ENCODE data around the gene B4GALT7.

B4GALT7 gene

DNA sequence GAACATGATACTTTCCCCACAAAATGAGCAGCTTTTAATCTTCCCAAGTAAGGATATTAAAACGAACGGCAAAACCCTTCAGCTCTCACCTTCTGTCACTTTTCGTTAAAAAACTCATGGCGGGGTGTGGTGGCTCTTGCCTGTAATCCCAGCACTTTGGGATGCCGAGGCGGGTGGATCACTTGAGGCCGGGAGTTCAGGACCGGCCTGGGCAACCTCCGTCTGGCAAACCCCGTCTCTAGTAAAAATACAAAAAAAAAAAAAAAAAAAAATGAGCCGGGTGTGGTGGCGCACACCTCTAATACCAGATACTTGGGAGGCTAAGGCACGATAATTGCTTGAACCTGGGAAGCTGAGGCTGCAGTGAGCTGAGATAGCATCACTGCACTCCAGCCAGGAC, 7.0 kb upstream of the B4GALT7 start:
- Histone ChIP-seq H3K27me3 (ENCODE audit: control insufficient read depth in 2 of 2, insufficient read depth in 2 of 2, low read length in 2 of 2) (no peaks in the 10 kb centered on the region), H3K4me3 (ENCODE audit: low read length in 2 of 2) (peak overlapping the region; percentile 86 to 97), H3K27ac (ENCODE audit: low read depth in 2 of 2, low read length in 2 of 2) (no peak overlapping the region)

DNA sequence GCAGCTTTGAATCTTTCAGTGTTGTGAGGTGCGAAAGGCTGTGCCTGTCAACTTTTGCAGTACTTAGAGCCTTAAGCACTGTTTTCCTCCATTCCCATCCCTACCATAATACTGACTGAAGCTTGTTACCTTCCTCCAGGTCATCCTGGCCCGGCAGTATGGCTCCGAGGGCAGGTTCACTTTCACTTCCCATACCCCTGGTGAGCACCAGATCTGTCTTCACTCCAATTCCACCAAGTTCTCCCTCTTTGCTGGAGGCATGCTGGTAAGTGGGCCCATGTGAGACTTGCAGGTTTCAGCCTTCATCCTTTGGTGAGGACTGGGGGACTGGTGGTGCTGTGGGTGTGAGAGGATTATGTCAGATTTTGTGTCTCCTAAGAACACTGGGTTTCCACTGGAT, 6.4 kb upstream of the B4GALT7 start:
- peaks cover 3 to 4% of the 10 kb centered on the region in 2 donors for H3K4me1 ChIP-seq (ENCODE audit: control insufficient read depth in 2 of 2, insufficient read depth in 2 of 2, low read length in 2 of 2)
- H3K36me3 ChIP-seq (ENCODE audit: control insufficient read depth in 2 of 2, insufficient read depth in 2 of 2, low read length in 2 of 2) = peaks cover 29 to 35% of the 10 kb centered on the region in 2 donors
- H3K9ac ChIP-seq (ENCODE audit: low read depth in 1 of 2, low read length in 2 of 2) = no peak overlapping the region
- no peak overlapping the region for H3K27ac ChIP-seq (ENCODE audit: low read depth in 2 of 2, low read length in 2 of 2)
- H3K27me3 ChIP-seq (ENCODE audit: control insufficient read depth in 2 of 2, insufficient read depth in 2 of 2, low read length in 2 of 2) = no peaks in the 10 kb centered on the region
- H3K4me3 ChIP-seq (ENCODE audit: low read length in 2 of 2) = peak overlapping the region in 1 of 2 donors; percentile 97
- no peaks in the 10 kb centered on the region for H3K9me3 ChIP-seq (ENCODE audit: control insufficient read depth in 2 of 2, low read length in 2 of 2)

More for the DNA sequence above, 7.0 kb upstream of the B4GALT7 start:
- Histone ChIP-seq H3K36me3 (ENCODE audit: control insufficient read depth in 2 of 2, insufficient read depth in 2 of 2, low read length in 2 of 2) (peaks cover 29 to 35% of the 10 kb centered on the region in 2 donors), H3K9ac (ENCODE audit: low read depth in 1 of 2, low read length in 2 of 2) (peak overlapping the region; percentile 73 to 86), H3K9me3 (ENCODE audit: control insufficient read depth in 2 of 2, low read length in 2 of 2) (no peaks in the 10 kb centered on the region), H3K4me1 (ENCODE audit: control insufficient read depth in 2 of 2, insufficient read depth in 2 of 2, low read length in 2 of 2) (peaks cover 3 to 4% of the 10 kb centered on the region in 2 donors)

DNA sequence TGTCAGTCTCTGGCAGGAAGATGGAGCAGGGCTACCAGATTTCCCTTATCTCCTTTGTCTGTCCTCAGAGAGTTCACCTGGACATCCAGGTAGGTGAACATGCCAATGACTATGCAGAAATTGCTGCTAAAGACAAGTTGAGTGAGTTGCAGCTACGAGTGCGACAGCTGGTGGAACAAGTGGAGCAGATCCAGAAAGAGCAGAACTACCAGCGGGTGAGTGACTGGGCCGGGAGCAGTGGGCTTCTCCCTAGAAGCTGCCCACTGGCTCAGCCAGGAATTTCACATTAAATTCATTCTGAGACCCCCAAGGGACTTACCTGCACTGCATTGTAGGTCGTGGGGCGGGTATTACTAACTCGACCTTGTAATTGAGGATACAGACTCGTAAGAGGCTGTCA, 5.9 kb upstream of the B4GALT7 start:
- peaks cover 3 to 4% of the 10 kb centered on the region in 2 donors for H3K4me1 ChIP-seq (ENCODE audit: control insufficient read depth in 2 of 2, insufficient read depth in 2 of 2, low read length in 2 of 2)
- no peaks in the 10 kb centered on the region for H3K27me3 ChIP-seq (ENCODE audit: control insufficient read depth in 2 of 2, insufficient read depth in 2 of 2, low read length in 2 of 2)
- no peak overlapping the region for H3K4me3 ChIP-seq (ENCODE audit: low read length in 2 of 2)
- no peaks in the 10 kb centered on the region for H3K9me3 ChIP-seq (ENCODE audit: control insufficient read depth in 2 of 2, low read length in 2 of 2)
- peaks cover 29 to 35% of the 10 kb centered on the region in 2 donors for H3K36me3 ChIP-seq (ENCODE audit: control insufficient read depth in 2 of 2, insufficient read depth in 2 of 2, low read length in 2 of 2)
- no peak overlapping the region for H3K9ac ChIP-seq (ENCODE audit: low read depth in 1 of 2, low read length in 2 of 2)
- H3K27ac ChIP-seq (ENCODE audit: low read depth in 2 of 2, low read length in 2 of 2) = no peak overlapping the region

DNA sequence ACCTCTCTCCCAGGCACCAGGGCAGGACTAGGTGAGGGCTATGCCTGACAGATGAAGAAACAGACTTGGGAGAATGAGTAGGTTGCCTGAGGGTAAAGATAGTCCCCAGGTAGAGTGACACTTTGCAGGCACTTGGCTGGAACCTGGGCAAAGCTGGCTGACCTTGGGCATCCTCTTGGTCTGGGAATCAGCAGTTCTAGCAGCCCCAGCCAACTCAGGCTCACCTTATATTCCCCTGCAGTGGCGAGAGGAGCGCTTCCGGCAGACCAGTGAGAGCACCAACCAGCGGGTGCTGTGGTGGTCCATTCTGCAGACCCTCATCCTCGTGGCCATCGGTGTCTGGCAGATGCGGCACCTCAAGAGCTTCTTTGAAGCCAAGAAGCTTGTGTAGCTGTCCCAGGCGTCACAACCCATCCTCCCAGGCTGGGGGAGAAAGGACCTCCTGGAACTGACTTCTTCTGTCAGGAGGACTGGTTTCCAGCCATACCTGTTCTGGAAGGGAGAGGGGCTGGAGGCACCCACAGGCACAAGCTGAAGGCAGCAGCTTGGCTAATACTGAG, 4.8 kb upstream of the B4GALT7 start:
- no peak overlapping the region for H3K9ac ChIP-seq (ENCODE audit: low read depth in 1 of 2, low read length in 2 of 2)
- no peak overlapping the region for H3K27ac ChIP-seq (ENCODE audit: low read depth in 2 of 2, low read length in 2 of 2)
- H3K27me3 ChIP-seq (ENCODE audit: control insufficient read depth in 2 of 2, insufficient read depth in 2 of 2, low read length in 2 of 2) = no peaks in the 10 kb centered on the region
- peaks cover 3 to 4% of the 10 kb centered on the region in 2 donors for H3K4me1 ChIP-seq (ENCODE audit: control insufficient read depth in 2 of 2, insufficient read depth in 2 of 2, low read length in 2 of 2)
- no peak overlapping the region for H3K4me3 ChIP-seq (ENCODE audit: low read length in 2 of 2)
- H3K36me3 ChIP-seq (ENCODE audit: control insufficient read depth in 2 of 2, insufficient read depth in 2 of 2, low read length in 2 of 2) = peaks cover 29 to 35% of the 10 kb centered on the region in 2 donors
- H3K9me3 ChIP-seq (ENCODE audit: control insufficient read depth in 2 of 2, low read length in 2 of 2) = no peaks in the 10 kb centered on the region

DNA sequence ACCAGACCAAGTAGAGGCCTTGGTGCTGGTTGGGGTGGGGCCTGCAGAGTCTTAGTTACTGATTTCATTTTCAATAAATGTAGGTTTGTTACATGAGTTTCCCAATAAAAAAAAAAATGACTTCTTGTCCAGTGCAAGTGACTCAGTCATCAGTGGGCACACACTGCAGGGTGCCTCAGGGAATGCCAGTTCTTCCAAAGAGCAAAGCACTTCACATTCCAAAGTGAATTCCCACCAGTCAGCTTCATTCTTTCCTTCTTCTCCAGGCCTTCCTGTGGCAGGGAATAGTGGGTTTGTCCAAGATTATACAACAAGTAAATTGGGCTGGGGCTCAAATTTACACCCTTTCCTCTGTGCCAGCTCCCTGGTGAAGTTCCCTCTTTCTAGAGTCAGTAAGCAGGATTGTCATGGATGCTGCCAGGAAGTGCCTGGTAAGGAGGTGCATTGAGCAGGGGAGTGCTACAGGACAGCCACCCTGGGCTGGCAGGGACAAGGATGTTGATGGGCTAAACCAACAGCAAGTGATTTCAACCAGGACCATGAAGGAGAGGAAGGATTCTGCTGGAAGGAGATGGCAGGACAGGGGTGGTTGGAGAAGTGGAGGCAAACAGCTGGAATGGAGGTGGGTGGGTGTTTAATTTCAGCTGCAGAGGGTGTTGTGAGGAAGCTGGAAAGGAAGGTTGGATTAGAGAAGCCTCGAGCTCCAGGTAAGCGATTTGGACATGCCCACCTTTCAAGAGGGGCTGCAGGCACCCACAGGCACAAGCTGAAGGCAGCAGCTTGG, 3.7 kb upstream of the B4GALT7 start:
- Histone ChIP-seq H3K4me1 (ENCODE audit: control insufficient read depth in 2 of 2, insufficient read depth in 2 of 2, low read length in 2 of 2) (peaks cover 11 to 12% of the 10 kb centered on the region in 2 donors), H3K27ac (ENCODE audit: low read depth in 2 of 2, low read length in 2 of 2) (no peak overlapping the region), H3K27me3 (ENCODE audit: control insufficient read depth in 2 of 2, insufficient read depth in 2 of 2, low read length in 2 of 2) (no peaks in the 10 kb centered on the region), H3K9me3 (ENCODE audit: control insufficient read depth in 2 of 2, low read length in 2 of 2) (no peaks in the 10 kb centered on the region), H3K36me3 (ENCODE audit: control insufficient read depth in 2 of 2, insufficient read depth in 2 of 2, low read length in 2 of 2) (peaks cover 29 to 35% of the 10 kb centered on the region in 2 donors), H3K9ac (ENCODE audit: low read depth in 1 of 2, low read length in 2 of 2) (no peak overlapping the region), H3K4me3 (ENCODE audit: low read length in 2 of 2) (no peak overlapping the region)

- H3K9me3 ChIP-seq (ENCODE audit: control insufficient read depth in 2 of 2, low read length in 2 of 2) = no peaks in the 10 kb centered on the region
- H3K9ac ChIP-seq (ENCODE audit: low read depth in 1 of 2, low read length in 2 of 2) = no peak overlapping the region
- H3K27ac ChIP-seq (ENCODE audit: low read depth in 2 of 2, low read length in 2 of 2) = no peak overlapping the region
- H3K36me3 ChIP-seq (ENCODE audit: control insufficient read depth in 2 of 2, insufficient read depth in 2 of 2, low read length in 2 of 2) = peaks cover 29 to 35% of the 10 kb centered on the region in 2 donors
- no peaks in the 10 kb centered on the region for H3K27me3 ChIP-seq (ENCODE audit: control insufficient read depth in 2 of 2, insufficient read depth in 2 of 2, low read length in 2 of 2)
- H3K4me3 ChIP-seq (ENCODE audit: low read length in 2 of 2) = no peak overlapping the region
- peaks cover 12 to 14% of the 10 kb centered on the region in 2 donors for H3K4me1 ChIP-seq (ENCODE audit: control insufficient read depth in 2 of 2, insufficient read depth in 2 of 2, low read length in 2 of 2)
These were observed 3.1 kb upstream of the B4GALT7 start for GRCh38 chr5:177596775-177597238.

DNA sequence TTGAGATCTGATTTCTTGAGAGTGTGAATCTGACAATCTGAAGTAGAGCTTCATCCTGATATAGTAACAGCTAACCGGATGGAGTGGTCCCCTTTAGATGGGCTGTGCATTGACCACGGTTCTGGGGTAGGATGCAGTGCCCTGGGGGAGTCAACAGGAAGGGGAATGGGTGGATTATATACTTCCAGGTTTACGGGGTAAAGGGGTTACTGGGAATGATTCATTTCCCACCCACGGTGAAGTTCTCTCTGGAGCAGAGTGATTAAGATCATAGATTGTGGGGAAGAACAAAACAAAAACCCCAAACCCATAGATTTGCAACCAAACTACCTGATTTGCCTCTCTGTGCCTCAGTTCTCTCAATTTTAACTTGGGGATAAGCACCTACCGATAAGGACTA, 1.5 kb upstream of the B4GALT7 start:
- Histone ChIP-seq H3K27me3 (ENCODE audit: control insufficient read depth in 2 of 2, insufficient read depth in 2 of 2, low read length in 2 of 2) (no peaks in the 10 kb centered on the region), H3K27ac (ENCODE audit: low read depth in 2 of 2, low read length in 2 of 2) (no peak overlapping the region), H3K9ac (ENCODE audit: low read depth in 1 of 2, low read length in 2 of 2) (no peak overlapping the region), H3K36me3 (ENCODE audit: control insufficient read depth in 2 of 2, insufficient read depth in 2 of 2, low read length in 2 of 2) (peaks cover 29 to 32% of the 10 kb centered on the region in 2 donors), H3K4me1 (ENCODE audit: control insufficient read depth in 2 of 2, insufficient read depth in 2 of 2, low read length in 2 of 2) (peaks cover 8 to 9% of the 10 kb centered on the region in 2 donors), H3K9me3 (ENCODE audit: control insufficient read depth in 2 of 2, low read length in 2 of 2) (no peaks in the 10 kb centered on the region), H3K4me3 (ENCODE audit: low read length in 2 of 2) (no peak overlapping the region)

DNA sequence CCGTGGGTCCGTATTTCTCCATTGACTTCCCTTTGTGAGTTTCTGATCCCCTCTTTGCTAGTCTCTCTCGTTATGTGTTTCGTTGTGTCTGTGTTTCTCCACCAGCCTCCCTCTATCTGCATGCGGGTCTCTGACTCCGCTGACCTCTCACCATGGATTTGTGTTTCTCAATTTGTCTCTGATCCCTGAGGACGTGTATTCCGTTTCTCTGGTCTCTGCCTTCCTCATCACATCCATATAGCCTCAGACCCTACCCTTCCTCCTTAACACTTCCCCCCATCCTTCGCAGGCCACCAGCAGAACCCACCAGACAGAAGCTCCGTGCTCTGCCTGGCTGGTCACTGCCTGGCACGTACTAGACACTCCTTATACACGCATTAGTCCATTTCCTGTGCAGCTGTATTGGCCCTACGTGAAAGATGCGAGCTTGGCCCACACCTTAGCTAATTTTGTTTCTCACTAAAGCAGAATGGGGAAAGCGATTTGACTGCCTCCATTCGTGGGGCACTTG, 631 bp downstream of the B4GALT7 start:
- H3K4me1 ChIP-seq (ENCODE audit: control insufficient read depth in 2 of 2, insufficient read depth in 2 of 2, low read length in 2 of 2) = peaks cover 20% of the 10 kb centered on the region in 2 donors
- peak overlapping the region; percentile 72 to 77 for H3K27ac ChIP-seq (ENCODE audit: low read depth in 2 of 2, low read length in 2 of 2)
- H3K9me3 ChIP-seq (ENCODE audit: control insufficient read depth in 2 of 2, low read length in 2 of 2) = no peaks in the 10 kb centered on the region
- peak overlapping the region; percentile 81 to 97 for H3K4me3 ChIP-seq (ENCODE audit: low read length in 2 of 2)
- peaks cover 11 to 12% of the 10 kb centered on the region in 2 donors for H3K36me3 ChIP-seq (ENCODE audit: control insufficient read depth in 2 of 2, insufficient read depth in 2 of 2, low read length in 2 of 2)
- H3K27me3 ChIP-seq (ENCODE audit: control insufficient read depth in 2 of 2, insufficient read depth in 2 of 2, low read length in 2 of 2) = no peaks in the 10 kb centered on the region
- H3K9ac ChIP-seq (ENCODE audit: low read depth in 1 of 2, low read length in 2 of 2) = peak overlapping the region; percentile 87 to 90

GRCh38 chr5:177601126-177601525, 1.2 kb downstream of the B4GALT7 start:
- Histone ChIP-seq H3K9me3 (ENCODE audit: control insufficient read depth in 2 of 2, low read length in 2 of 2) (no peaks in the 10 kb centered on the region), H3K27ac (ENCODE audit: low read depth in 2 of 2, low read length in 2 of 2) (no peak overlapping the region), H3K4me3 (ENCODE audit: low read length in 2 of 2) (peak overlapping the region in 1 of 2 donors; percentile 97), H3K9ac (ENCODE audit: low read depth in 1 of 2, low read length in 2 of 2) (peak overlapping the region in 1 of 2 donors; percentile 90), H3K27me3 (ENCODE audit: control insufficient read depth in 2 of 2, insufficient read depth in 2 of 2, low read length in 2 of 2) (no peaks in the 10 kb centered on the region), H3K36me3 (ENCODE audit: control insufficient read depth in 2 of 2, insufficient read depth in 2 of 2, low read length in 2 of 2) (peaks cover 5 to 9% of the 10 kb centered on the region in 2 donors), H3K4me1 (ENCODE audit: control insufficient read depth in 2 of 2, insufficient read depth in 2 of 2, low read length in 2 of 2) (peaks cover 21 to 23% of the 10 kb centered on the region in 2 donors)
